Inflammatory macrophage treated with lipopolysaccharide for 4 hours (primary cell): ENCODE results near the gene C20orf173.
A peak's percentile ranks its signal among the peaks of the same experiment; 100 is the strongest.

Experiments
- DNase-seq: peaks from one replicate; pipeline ENCODE4 v3.0.0-alpha.2; 2020

Gene C20orf173

GRCh38 chr20:35506179-35506578 is 23.3 kb downstream of the C20orf173 start:
- DNase-seq: no peak

DNA sequence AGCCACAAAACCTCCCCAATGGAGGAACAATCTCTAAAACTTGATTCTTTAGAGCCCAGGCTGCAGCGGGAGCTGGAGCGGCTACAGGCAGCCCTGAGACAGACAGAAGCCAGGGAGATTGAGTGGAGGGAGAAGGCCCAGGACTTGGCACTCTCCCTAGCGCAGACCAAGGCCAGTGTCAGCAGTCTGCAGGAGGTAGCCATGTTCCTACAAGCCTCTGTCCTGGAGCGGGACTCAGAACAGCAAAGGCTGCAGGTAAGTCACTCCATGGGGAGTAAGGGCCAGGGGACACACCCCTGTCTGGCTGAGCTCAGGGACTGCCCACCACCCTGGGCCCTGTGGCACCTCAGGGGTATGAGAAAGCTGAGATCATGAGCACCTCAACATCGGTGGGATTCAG is 24.7 kb downstream of the C20orf173 start:
- no peak for DNase-seq

GRCh38 chr20:35503841-35504561 is 25.5 kb downstream of the C20orf173 start:
- DNase-seq: no peak

GRCh38 chr20:35503281-35503680 is 26.2 kb downstream of the C20orf173 start:
- DNase-seq: no peak

GRCh38 chr20:35502352-35502751 is 27.1 kb downstream of the C20orf173 start:
- peak; percentile 24 for DNase-seq

GRCh38 chr20:35499271-35499670 is 30.2 kb downstream of the C20orf173 start:
- DNase-seq: no peak

- no peak for DNase-seq
Observed at GRCh38 chr20:35497780-35498189, 31.7 kb downstream of the C20orf173 start.

- no peak for DNase-seq
Observed at GRCh38 chr20:35497320-35497719, 32.1 kb downstream of the C20orf173 start.

- DNase-seq: no peak
Observed at GRCh38 chr20:35496481-35496880, 33.0 kb downstream of the C20orf173 start.

DNA sequence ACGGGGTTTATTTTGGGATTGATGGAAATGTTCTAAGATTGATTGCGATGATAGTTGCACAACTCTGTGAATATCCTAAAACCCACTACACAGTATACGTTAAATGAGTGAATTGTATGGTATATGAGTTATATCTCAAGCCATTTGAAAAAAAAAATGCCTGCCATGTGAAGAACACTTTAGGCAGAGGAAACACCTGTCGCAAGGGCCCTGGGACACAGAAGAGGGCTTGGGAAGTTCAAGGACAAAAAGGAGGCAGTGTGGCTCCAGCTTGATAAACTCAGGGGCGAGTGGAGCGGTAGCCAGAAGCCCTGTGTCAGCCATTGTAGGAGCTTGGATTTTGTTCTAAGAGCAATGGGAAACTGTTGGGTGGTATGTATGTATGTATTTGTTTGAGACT is 37.1 kb downstream of the C20orf173 start:
- DNase-seq: no peak

- no peak for DNase-seq
Observed at GRCh38 chr20:35491823-35492222, 37.6 kb downstream of the C20orf173 start.

GRCh38 chr20:35490736-35491181 is 38.7 kb downstream of the C20orf173 start:
- peak; percentile 73 for DNase-seq

GRCh38 chr20:35489717-35490116 is 39.7 kb downstream of the C20orf173 start:
- DNase-seq: no peak

- no peak for DNase-seq
Observed at GRCh38 chr20:35487479-35487878, 42.0 kb downstream of the C20orf173 start.

- DNase-seq: no peak
Observed at GRCh38 chr20:35479798-35480197, 49.7 kb downstream of the C20orf173 start.

- no peak for DNase-seq
Observed at GRCh38 chr20:35478804-35479472, 50.5 kb downstream of the C20orf173 start.
